Muscle layer of duodenum (tissue), 2 donors: ENCODE results near the gene CD200R1L.
A peak's percentile ranks its signal among the peaks of the same experiment; 100 is the strongest.

Source experiments
- H3K27ac ChIP-seq: one replicate; pipeline ENCODE4 v1.7.0; 2013; ENCODE audit warnings: mild to moderate bottlenecking, low read length
- H3K27me3 ChIP-seq: one replicate; pipeline ENCODE4 v1.7.0; 2013; ENCODE audit warnings: low read depth, mild to moderate bottlenecking, control low read depth, low read length
- H3K36me3 ChIP-seq, 2 donors: one replicate each; pipeline ENCODE4 v1.7.0; 2013; ENCODE audit warnings: low read length in 2 of 2, control low read depth in 1 of 2, mild to moderate bottlenecking in 1 of 2; ENCODE audit not compliant: insufficient read depth in 2 of 2, control insufficient read depth in 1 of 2
- H3K4me1 ChIP-seq, 2 donors: one replicate each; pipeline ENCODE4 v1.7.0; 2013; ENCODE audit warnings: low read length in 2 of 2, mild to moderate bottlenecking in 2 of 2, control low read depth in 1 of 2, moderate library complexity in 1 of 2; ENCODE audit not compliant: insufficient read depth in 2 of 2, control insufficient read depth in 1 of 2
- H3K4me3 ChIP-seq, 2 donors: one replicate each; pipeline ENCODE4 v1.7.0; 2013; ENCODE audit warnings: low read length in 2 of 2, low read depth in 1 of 2, mild to moderate bottlenecking in 1 of 2
- H3K9me3 ChIP-seq, 2 donors: one replicate each; pipeline ENCODE4 v1.7.0; 2013; ENCODE audit warnings: low read length in 2 of 2, control low read depth in 1 of 2, mild to moderate bottlenecking in 1 of 2; ENCODE audit not compliant: control insufficient read depth in 1 of 2
- donor health status: healthy.

CD200R1L gene

DNA sequence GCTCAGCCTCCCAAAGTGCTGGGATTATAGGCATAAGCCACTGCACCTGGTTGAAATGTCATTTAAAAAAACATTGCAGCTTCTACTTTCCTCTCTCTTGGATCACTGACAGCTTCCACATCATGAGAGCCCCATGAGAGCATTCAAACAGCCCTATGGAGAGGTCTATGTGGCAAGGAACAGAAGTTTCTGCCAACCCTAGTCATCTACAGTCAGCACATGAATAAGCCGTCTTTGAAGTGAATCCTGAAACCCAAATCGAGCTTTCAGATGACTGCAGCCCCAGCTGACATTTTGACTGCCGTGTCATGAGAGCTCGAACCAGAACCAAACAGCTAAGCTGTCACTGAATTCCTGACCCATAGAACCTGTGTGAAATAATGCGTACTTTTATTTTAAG lies 39.8 kb downstream of the CD200R1L start:
- no peak overlapping the region for H3K27ac ChIP-seq
- peaks cover 3 to 10% of the 10 kb centered on the region in 2 donors for H3K4me1 ChIP-seq
- no peaks in the 10 kb centered on the region for H3K9me3 ChIP-seq
- H3K4me3 ChIP-seq: no peak overlapping the region
- H3K36me3 ChIP-seq: no peaks in the 10 kb centered on the region
- H3K27me3 ChIP-seq: no peaks in the 10 kb centered on the region

GRCh38 chr3:112805126-112805525 lies 41.5 kb downstream of the CD200R1L start:
- Histone ChIP-seq H3K36me3 (no peaks in the 10 kb centered on the region), H3K27ac (no peak overlapping the region), H3K4me3 (no peak overlapping the region), H3K9me3 (no peaks in the 10 kb centered on the region), H3K4me1 (peaks cover 0 to 3% of the 10 kb centered on the region in 2 donors), H3K27me3 (no peaks in the 10 kb centered on the region)

DNA sequence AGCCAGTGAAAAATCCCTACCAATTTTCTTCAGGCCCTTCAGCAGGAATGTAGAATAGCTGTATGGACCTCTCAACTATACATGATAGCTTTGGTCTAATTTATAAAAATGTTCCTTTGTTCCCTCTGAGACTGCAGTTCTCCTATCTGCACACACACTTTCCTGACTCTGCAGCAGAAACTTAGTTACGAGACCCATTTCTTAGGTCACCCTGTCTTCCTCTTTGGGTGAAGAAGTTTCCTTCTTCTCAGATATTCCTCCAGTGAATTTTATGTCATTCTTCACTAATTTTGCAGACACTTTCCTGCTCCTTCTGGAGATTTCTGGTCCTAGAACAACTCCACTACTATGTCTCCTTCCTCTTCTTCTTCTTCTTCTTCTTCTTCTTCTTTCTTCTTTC lies 42.6 kb downstream of the CD200R1L start:
- H3K27me3 ChIP-seq: no peaks in the 10 kb centered on the region

GRCh38 chr3:112803467-112803866 lies 43.2 kb downstream of the CD200R1L start:
- Histone ChIP-seq H3K9me3 (no peaks in the 10 kb centered on the region), H3K4me1 (peaks cover 0 to 3% of the 10 kb centered on the region in 2 donors), H3K4me3 (no peak overlapping the region), H3K27me3 (no peaks in the 10 kb centered on the region), H3K36me3 (no peaks in the 10 kb centered on the region), H3K27ac (no peak overlapping the region)

More for the DNA sequence above, 42.6 kb downstream of the CD200R1L start:
- peaks cover 0 to 3% of the 10 kb centered on the region in 2 donors for H3K4me1 ChIP-seq
- H3K27ac ChIP-seq: no peak overlapping the region
- no peaks in the 10 kb centered on the region for H3K36me3 ChIP-seq
- no peak overlapping the region for H3K4me3 ChIP-seq
- H3K9me3 ChIP-seq: no peaks in the 10 kb centered on the region

DNA sequence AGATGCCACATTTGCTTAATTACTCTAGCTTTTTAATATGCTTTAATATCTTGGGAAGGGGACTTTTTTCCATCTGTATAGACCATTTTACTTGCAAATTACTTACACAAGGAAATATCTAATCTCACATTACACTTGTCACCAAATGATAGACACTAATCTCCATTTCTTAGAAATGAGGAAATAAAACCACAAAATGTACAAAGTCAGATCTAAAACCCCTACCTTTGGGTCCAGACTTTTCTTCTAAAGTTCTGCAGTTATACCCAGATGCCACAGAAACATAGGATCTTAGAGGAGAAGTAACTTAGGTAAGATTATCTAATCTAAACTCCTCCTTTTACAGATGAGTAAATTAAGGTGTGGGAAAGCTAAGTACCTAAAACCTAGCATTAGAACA lies 44.3 kb downstream of the CD200R1L start:
- no peaks in the 10 kb centered on the region for H3K36me3 ChIP-seq
- no peak overlapping the region for H3K27ac ChIP-seq
- H3K27me3 ChIP-seq: no peaks in the 10 kb centered on the region
- H3K9me3 ChIP-seq: no peaks in the 10 kb centered on the region
- peaks cover 0 to 3% of the 10 kb centered on the region in 2 donors for H3K4me1 ChIP-seq
- H3K4me3 ChIP-seq: no peak overlapping the region

DNA sequence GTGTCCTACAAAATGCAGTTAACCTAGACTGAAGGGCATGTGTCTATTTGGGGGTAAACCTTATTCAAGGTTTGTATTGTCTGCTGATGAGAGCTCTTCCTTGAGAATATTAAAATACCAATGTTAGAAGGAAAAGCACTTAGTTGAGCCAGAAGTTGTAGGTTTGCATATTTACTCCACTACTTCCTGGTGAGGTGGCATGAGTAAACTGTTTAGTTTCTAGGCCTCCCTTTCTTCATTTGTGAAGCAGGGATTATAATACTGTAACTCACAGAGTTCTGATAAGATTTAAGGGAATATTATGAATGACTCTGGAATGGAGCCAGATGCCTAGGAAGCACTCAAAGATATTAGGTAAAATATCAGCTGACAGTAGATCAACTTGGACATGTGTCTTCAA lies 46.7 kb downstream of the CD200R1L start:
- no peak overlapping the region for H3K4me3 ChIP-seq
- no peaks in the 10 kb centered on the region for H3K9me3 ChIP-seq
- H3K27ac ChIP-seq: peak overlapping the region; percentile 12
- no peaks in the 10 kb centered on the region for H3K27me3 ChIP-seq
- H3K36me3 ChIP-seq: no peaks in the 10 kb centered on the region
- H3K4me1 ChIP-seq: peaks cover 0 to 3% of the 10 kb centered on the region in 2 donors

DNA sequence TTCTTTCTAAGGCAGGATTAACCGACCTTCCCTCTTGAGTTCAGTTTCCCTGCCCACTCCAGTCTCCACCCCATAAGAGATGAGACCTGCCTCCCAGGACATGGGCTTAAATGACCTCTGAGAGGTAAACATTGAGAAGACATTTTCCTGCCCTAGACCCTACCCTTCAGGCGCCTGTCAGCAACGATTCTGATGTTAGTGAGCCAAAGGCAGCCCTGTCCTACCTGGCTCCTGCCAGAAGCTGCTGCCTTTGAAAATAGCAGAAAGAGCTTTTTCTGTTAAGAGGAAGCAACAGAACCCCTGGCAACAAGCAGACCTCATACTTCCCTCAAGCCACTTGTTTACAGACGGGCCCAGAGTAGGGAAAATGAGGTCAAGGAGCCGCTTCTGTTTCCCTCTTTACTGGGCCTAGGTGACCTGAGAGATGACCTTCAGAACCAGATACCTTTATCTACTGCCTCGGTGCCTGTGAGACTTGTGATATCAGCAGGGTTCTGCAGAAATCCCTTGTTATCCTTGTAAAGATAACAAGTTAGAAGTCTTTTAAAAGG lies 52.0 kb downstream of the CD200R1L start:
- Histone ChIP-seq H3K9me3 (no peaks in the 10 kb centered on the region), H3K4me3 (no peak overlapping the region), H3K27ac (no peak overlapping the region), H3K4me1 (no peaks in the 10 kb centered on the region), H3K36me3 (no peaks in the 10 kb centered on the region), H3K27me3 (no peaks in the 10 kb centered on the region)

GRCh38 chr3:112793326-112794081 lies 53.2 kb downstream of the CD200R1L start:
- Histone ChIP-seq H3K27ac (no peak overlapping the region), H3K4me1 (no peaks in the 10 kb centered on the region), H3K9me3 (no peaks in the 10 kb centered on the region), H3K36me3 (no peaks in the 10 kb centered on the region), H3K4me3 (no peak overlapping the region), H3K27me3 (no peaks in the 10 kb centered on the region)

DNA sequence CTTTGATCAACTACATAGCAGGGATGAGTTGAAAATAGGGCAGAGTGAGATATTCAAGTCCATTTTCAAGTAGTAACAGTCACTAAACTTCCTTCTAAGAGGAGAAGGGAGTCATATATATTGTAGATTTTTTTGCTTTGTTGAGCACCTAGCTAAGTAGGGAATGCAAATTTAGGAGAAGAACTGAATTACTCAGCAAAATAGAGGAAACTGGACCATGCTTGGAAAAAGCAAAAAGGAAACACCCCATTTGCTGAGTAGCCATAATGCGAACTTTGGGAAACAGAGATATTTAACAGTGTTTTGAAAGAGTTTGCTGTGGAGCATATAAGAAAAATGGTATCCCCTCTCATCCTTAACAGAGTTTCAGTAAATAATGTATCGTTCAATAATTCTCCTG lies 54.9 kb downstream of the CD200R1L start:
- Histone ChIP-seq H3K27ac (no peak overlapping the region), H3K4me3 (no peak overlapping the region), H3K9me3 (peaks cover 0 to 3% of the 10 kb centered on the region in 2 donors), H3K27me3 (no peaks in the 10 kb centered on the region), H3K4me1 (no peaks in the 10 kb centered on the region), H3K36me3 (no peaks in the 10 kb centered on the region)

DNA sequence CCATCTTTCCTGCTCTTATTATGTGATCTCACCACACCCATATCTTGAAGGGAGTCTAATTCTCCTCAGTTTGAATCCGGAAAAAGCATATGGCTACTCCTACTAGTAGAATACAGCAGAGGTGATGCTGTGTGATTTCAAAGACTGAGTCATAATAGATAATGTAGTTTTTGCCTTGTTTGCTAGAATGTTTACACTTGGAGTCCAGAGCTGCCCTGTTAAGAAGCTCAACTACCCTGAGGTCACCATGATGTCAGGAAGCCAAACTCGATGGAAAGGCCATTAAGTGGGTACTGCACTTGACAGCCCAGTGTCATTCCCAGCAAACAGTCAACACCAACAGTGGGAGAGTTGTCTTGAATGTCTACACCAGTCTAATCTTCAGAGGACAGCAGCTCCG lies 56.9 kb downstream of the CD200R1L start:
- H3K27me3 ChIP-seq: no peaks in the 10 kb centered on the region
- H3K36me3 ChIP-seq: no peaks in the 10 kb centered on the region
- no peak overlapping the region for H3K27ac ChIP-seq
- no peak overlapping the region for H3K4me3 ChIP-seq
- H3K9me3 ChIP-seq: peaks cover 0 to 3% of the 10 kb centered on the region in 2 donors
- no peaks in the 10 kb centered on the region for H3K4me1 ChIP-seq

GRCh38 chr3:112786881-112787579 lies 59.6 kb downstream of the CD200R1L start:
- H3K27ac ChIP-seq: no peak overlapping the region
- no peak overlapping the region for H3K4me3 ChIP-seq
- H3K27me3 ChIP-seq: no peaks in the 10 kb centered on the region
- no peaks in the 10 kb centered on the region for H3K36me3 ChIP-seq
- peaks cover 0 to 3% of the 10 kb centered on the region in 2 donors for H3K9me3 ChIP-seq
- no peaks in the 10 kb centered on the region for H3K4me1 ChIP-seq
